ENCODE data around the gene ZNF492. TPM values are rescaled to one million over a fixed set of nuclear protein-coding genes. Genes with fewer than 3 reads are reported as not detected.

Gene ZNF492
- total and polyA plus RNA-seq, 10 of the 15 experiments (the other 5 are each of a cell fraction or from before 2014, with no cell fraction given): not detected

DNA sequence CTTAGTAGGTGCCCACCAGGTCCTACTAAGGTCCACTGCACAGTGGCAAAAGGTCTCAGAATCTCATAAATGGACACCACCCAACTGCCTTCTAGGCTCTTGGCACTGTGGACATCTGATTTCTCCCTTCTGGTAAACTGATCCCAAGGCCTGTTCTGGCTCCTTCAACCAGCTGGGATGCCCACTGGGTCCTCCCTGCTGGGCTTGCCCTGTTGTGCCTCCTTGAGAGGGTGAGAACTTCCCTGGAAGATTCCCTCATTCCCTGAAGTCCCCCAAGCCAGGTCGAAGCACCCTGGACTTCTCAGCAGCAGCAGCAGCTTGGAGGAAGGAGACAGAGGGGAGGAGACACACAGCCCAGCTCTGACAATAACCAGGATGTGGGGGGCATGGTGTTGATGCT lies 6.6 kb upstream of the ZNF492 start:
- in situ Hi-C loops (cut with MboI) (no loop called here), intact Hi-C loops (cut with micrococcal nuclease; ENCODE audit: unreplicated experiment) (no loop called here)
- ChIA-PET CTCF (no interaction called here), POLR2A (no interaction called here), SMC1A (ENCODE audit: uncharacterized antibody, unreplicated experiment) (no interaction called here), RAD21 (ENCODE audit: unreplicated experiment) (no interaction called here)
- Histone ChIP-seq H3K9me3 (replicated peaks; ENCODE audit: control insufficient read depth, insufficient read depth, low read length) (no peaks in the 10 kb centered on the region; the same call in 1 of the 3 replicates), H3K4me2 (ENCODE audit: control insufficient read depth, insufficient read depth) (no peak overlapping the region), H3K4me1 (ENCODE audit: control insufficient read depth, insufficient read depth, low read length) (no peaks in the 10 kb centered on the region), H2AFZ (ENCODE audit: control insufficient read depth, low read depth, low read length) (no peak overlapping the region), H3K36me3 (ENCODE audit: control insufficient read depth in 2 of 2, insufficient read depth in 2 of 2, low read length in 1 of 2) (no peaks in the 10 kb centered on the region), H3K4me3 (no peak overlapping the region), H3K27me3 (replicated peaks in 1 of 2; ENCODE audit: control insufficient read depth in 2 of 2, insufficient read depth in 2 of 2, low read length in 1 of 2) (no peaks in the 10 kb centered on the region), H3K79me2 (ENCODE audit: control insufficient read depth, insufficient read depth, low read length) (no peaks in the 10 kb centered on the region), H3K27ac (ENCODE audit: control insufficient read depth, insufficient read depth) (no peak overlapping the region), H4K20me1 (ENCODE audit: control insufficient read depth, insufficient read depth) (no peaks in the 10 kb centered on the region), H3K9ac (ENCODE audit: control insufficient read depth, insufficient read depth, low read length) (no peak overlapping the region)
- no TSS peak for BruUV-seq (replicated peaks)
- TF ChIP-seq TCF7 (IDR thresholded peaks at IDR 0.05; ENCODE audit: borderline replicate concordance): no peak
- TF ChIP-seq ZNF217 (IDR thresholded peaks at IDR 0.05): no peak
- no peak for ATAC-seq
- WGBS (ENCODE audit: insufficient coverage, insufficient replicate concordance, low lambda C conversion rate, missing lambda C conversion rate): 0% methylated on average over 1 of the region's 1 CpG
- no peak for DNase-seq (ENCODE audit: low read depth, low spot score)
- FAIRE-seq: no peak

DNA sequence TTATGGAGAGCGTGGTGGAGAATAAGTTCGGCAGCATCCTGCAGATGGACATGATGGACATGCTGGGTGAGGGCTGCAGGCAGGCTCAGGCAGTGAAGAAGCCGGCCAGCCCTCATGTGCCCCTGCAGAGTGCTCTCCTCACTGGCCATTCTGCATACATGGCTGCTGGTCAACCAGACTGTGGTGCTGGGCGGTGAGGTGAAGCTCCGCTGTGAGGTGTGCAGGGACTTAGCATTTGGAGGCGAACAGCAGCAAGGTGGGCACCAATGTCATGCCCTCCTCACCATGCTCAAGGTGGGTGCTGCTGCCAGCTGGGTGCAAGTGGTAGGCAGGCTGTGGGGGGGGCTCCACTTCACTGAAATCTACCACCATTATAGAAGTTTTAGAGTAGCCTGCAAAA lies 5.7 kb upstream of the ZNF492 start:
- RAD21 ChIA-PET (ENCODE audit: unreplicated experiment): no interaction called here
- FAIRE-seq (no peak), ATAC-seq (no peak), DNase-seq (ENCODE audit: low read depth, low spot score) (no peak)
- no peak overlapping the region for H3K4me2 ChIP-seq (ENCODE audit: control insufficient read depth, insufficient read depth)
- H4K20me1 ChIP-seq (ENCODE audit: control insufficient read depth, insufficient read depth): no peaks in the 10 kb centered on the region
- no peak overlapping the region for H3K27ac ChIP-seq (ENCODE audit: control insufficient read depth, insufficient read depth)
- no peaks in the 10 kb centered on the region for H3K27me3 ChIP-seq (replicated peaks in 1 of 2; ENCODE audit: control insufficient read depth in 2 of 2, insufficient read depth in 2 of 2, low read length in 1 of 2)
- intact Hi-C loops (cut with micrococcal nuclease; ENCODE audit: unreplicated experiment): no loop called here
- no peaks in the 10 kb centered on the region for H3K4me1 ChIP-seq (ENCODE audit: control insufficient read depth, insufficient read depth, low read length)
- no peaks in the 10 kb centered on the region for H3K36me3 ChIP-seq (ENCODE audit: control insufficient read depth in 2 of 2, insufficient read depth in 2 of 2, low read length in 1 of 2)
- no TSS peak for BruUV-seq (replicated peaks)
- POLR2A ChIA-PET: no interaction called here
- CTCF ChIA-PET: no interaction called here
- no peak overlapping the region for H3K4me3 ChIP-seq
- TF ChIP-seq, protein P1, sequence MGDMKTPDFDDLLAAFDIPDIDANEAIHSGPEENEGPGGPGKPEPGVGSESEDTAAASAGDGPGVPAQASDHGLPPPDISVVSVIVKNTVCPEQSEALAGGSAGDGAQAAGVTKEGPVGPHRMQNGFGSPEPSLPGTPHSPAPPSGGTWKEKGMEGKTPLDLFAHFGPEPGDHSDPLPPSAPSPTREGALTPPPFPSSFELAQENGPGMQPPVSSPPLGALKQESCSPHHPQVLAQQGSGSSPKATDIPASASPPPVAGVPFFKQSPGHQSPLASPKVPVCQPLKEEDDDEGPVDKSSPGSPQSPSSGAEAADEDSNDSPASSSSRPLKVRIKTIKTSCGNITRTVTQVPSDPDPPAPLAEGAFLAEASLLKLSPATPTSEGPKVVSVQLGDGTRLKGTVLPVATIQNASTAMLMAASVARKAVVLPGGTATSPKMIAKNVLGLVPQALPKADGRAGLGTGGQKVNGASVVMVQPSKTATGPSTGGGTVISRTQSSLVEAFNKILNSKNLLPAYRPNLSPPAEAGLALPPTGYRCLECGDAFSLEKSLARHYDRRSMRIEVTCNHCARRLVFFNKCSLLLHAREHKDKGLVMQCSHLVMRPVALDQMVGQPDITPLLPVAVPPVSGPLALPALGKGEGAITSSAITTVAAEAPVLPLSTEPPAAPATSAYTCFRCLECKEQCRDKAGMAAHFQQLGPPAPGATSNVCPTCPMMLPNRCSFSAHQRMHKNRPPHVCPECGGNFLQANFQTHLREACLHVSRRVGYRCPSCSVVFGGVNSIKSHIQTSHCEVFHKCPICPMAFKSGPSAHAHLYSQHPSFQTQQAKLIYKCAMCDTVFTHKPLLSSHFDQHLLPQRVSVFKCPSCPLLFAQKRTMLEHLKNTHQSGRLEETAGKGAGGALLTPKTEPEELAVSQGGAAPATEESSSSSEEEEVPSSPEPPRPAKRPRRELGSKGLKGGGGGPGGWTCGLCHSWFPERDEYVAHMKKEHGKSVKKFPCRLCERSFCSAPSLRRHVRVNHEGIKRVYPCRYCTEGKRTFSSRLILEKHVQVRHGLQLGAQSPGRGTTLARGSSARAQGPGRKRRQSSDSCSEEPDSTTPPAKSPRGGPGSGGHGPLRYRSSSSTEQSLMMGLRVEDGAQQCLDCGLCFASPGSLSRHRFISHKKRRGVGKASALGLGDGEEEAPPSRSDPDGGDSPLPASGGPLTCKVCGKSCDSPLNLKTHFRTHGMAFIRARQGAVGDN (IDR thresholded peaks at IDR 0.05): no peak
- TF ChIP-seq KAT2A (conservative IDR thresholded peaks at IDR 0.05; ENCODE audit: control insufficient read depth, low read depth, low read length) (no peak), RBBP5 (conservative IDR thresholded peaks at IDR 0.05) (no peak)
- SMC1A ChIA-PET (ENCODE audit: uncharacterized antibody, unreplicated experiment): no interaction called here
- no peaks in the 10 kb centered on the region; the same call in 1 of the 3 replicates for H3K9me3 ChIP-seq (replicated peaks; ENCODE audit: control insufficient read depth, insufficient read depth, low read length)
- no peak overlapping the region for H3K9ac ChIP-seq (ENCODE audit: control insufficient read depth, insufficient read depth, low read length)
- in situ Hi-C loops (cut with MboI): no loop called here
- H3K79me2 ChIP-seq (ENCODE audit: control insufficient read depth, insufficient read depth, low read length): no peaks in the 10 kb centered on the region
- WGBS (ENCODE audit: insufficient coverage, insufficient replicate concordance, low lambda C conversion rate, missing lambda C conversion rate): 48% methylated on average over 6 of the region's 6 CpGs
- no peak overlapping the region for H2AFZ ChIP-seq (ENCODE audit: control insufficient read depth, low read depth, low read length)
